Ascending aorta (tissue), 2 donors: ENCODE data around the gene ARHGAP9. TPM values are rescaled to one million over a fixed set of nuclear protein-coding genes. Genes with fewer than 3 reads are reported as not detected.
"Not testable (repeated sequence)": the region's sequence is repeated elsewhere in the genome, so short reads cannot be mapped to it uniquely, and the experiment has no call there.

Experiments
- DNase-seq, 2 donors: peaks; one replicate each; pipeline ENCODE4 v3.0.0-alpha.2; 2019; ENCODE audit warnings: low spot score in 2 of 2
- H3K27ac ChIP-seq, 2 donors: fragments of 200-600 bp; sonication (generic); one replicate each; pipeline ENCODE4 v1.5.1; 2016 to 2017; ENCODE audit warnings: mild to moderate bottlenecking in 1 of 2
- H3K27me3 ChIP-seq: fragments of 200-600 bp; sonication (generic); one replicate; pipeline ENCODE4 v1.5.1; 2017
- H3K36me3 ChIP-seq, 2 donors: fragments of 200-600 bp; sonication (generic); one replicate each; pipeline ENCODE4 v1.5.1; 2016
- H3K4me1 ChIP-seq, 2 donors: fragments of 200-600 bp; sonication (generic); one replicate each; pipeline ENCODE4 v1.5.1; 2016 to 2017; ENCODE audit warnings: mild to moderate bottlenecking in 1 of 2
- H3K4me3 ChIP-seq, 2 donors: fragments of 200-600 bp; sonication (generic); one replicate each; pipeline ENCODE4 v1.5.1; 2016 to 2017; ENCODE audit warnings: mild to moderate bottlenecking in 1 of 2
- H3K9me3 ChIP-seq, 2 donors: fragments of 200-600 bp; sonication (generic); one replicate each; pipeline ENCODE4 v1.5.1; 2016
- CTCF ChIP-seq, 3 experiments: fragments of 200-600 bp in 2 of 3; fragments of 450-650 bp in 1 of 3; sonication (generic) in 2 of 3; IDR thresholded peaks; one replicate each; pipeline ENCODE4 v1.5.1; 2016 to 2019; ENCODE audit warnings: antibody characterized with exemption in 3 of 3, mild to moderate bottlenecking in 1 of 3, moderate library complexity in 1 of 3
- intact Hi-C: fragments of 100-400 bp; cut with DNase I; formaldehyde crosslinking; loops from one replicate; pipeline ENCODE4 v1.15.1; 2023
- total RNA-seq: library from RNA; depleted of rRNA; stranded (reverse); fragments of >200 nt; gene quantifications from one replicate; pipeline ENCODE4 v1.1.0, GENCODE V29; 2016

Gene ARHGAP9
- total RNA-seq, 1 donor from 2014 or later = 21.6 TPM

- H3K4me1 ChIP-seq = peaks cover 1 to 5% of the 10 kb centered on the region in 2 donors
- H3K4me3 ChIP-seq = no peak overlapping the region
- H3K27me3 ChIP-seq = no peaks in the 10 kb centered on the region
- TF ChIP-seq CTCF (IDR thresholded peaks at IDR 0.05) = no peak
- intact Hi-C loops = no loop called here
- no peak overlapping the region for H3K27ac ChIP-seq
- peaks cover 72 to 82% of the 10 kb centered on the region in 2 donors for H3K36me3 ChIP-seq
- DNase-seq = no peak
- no peaks in the 10 kb centered on the region for H3K9me3 ChIP-seq
Observed at GRCh38 chr12:57512665-57513064, 33.0 kb upstream of the ARHGAP9 start.

DNA sequence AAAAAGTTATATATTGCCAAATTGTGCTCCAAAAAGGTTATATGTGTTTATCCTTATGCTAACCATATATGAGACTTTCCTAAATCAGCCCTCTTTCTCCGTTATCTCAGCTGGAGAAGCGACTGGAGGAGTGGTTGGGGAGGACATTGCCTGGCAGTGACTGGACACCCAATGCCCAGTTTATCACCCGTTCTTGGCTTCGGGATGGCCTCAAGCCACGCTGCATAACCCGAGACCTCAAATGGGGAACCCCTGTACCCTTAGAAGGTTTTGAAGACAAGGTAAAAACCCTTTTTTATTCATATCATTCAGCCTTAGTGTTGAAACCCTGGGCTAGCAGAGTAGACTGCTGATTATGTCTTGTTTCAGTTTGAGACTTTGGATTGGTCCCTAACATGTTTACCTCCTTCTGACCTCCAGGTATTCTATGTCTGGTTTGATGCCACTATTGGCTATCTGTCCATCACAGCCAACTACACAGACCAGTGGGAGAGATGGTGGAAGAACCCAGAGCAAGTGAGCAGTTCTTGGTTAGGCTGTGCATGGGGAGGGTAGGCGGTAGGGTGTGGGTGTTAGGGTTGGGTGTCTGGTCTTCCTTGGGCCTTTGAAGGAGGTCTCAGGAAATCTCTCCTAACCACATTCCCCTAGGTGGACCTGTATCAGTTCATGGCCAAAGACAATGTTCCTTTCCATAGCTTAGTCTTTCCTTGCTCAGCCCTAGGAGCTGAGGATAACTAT, 32.1 kb upstream of the ARHGAP9 start:
- DNase-seq = no peak
- TF ChIP-seq CTCF (IDR thresholded peaks at IDR 0.05) = no peak
- Histone ChIP-seq H3K4me3 (no peak overlapping the region), H3K36me3 (peaks cover 66 to 74% of the 10 kb centered on the region in 2 donors), H3K9me3 (no peaks in the 10 kb centered on the region), H3K27ac (no peak overlapping the region), H3K4me1 (no peaks in the 10 kb centered on the region), H3K27me3 (no peaks in the 10 kb centered on the region)
- intact Hi-C loops = no loop called here

GRCh38 chr12:57511161-57511560, 31.5 kb upstream of the ARHGAP9 start:
- H3K36me3 ChIP-seq = peaks cover 65 to 73% of the 10 kb centered on the region in 2 donors
- no peak overlapping the region for H3K27ac ChIP-seq
- intact Hi-C loops = no loop called here
- H3K4me1 ChIP-seq = no peaks in the 10 kb centered on the region
- H3K4me3 ChIP-seq = no peak overlapping the region
- H3K27me3 ChIP-seq = no peaks in the 10 kb centered on the region
- DNase-seq = no peak
- TF ChIP-seq CTCF (IDR thresholded peaks at IDR 0.05) = no peak
- H3K9me3 ChIP-seq = no peaks in the 10 kb centered on the region

DNA sequence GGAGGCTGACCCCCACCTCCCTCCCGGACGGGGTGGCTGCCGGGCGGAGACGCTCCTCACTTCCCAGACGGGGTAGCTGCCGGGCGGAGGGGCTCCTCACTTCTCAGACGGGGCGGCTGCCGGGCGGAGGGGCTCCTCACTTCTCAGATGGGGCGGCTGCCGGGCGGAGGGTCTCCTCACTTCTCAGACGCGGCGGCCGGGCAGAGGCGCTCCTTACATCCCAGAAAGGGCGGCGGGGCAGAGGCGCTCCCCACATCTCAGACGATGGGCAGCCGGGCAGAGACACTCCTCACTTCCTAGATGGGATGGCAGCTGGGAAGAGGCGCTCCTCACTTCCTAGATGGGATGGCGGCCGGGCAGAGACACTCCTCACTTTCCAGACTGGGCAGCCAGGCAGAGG, 28.1 kb upstream of the ARHGAP9 start:
- H3K36me3 ChIP-seq = peaks cover 64 to 71% of the 10 kb centered on the region in 2 donors
- H3K27me3 ChIP-seq, DNase-seq, H3K9me3 ChIP-seq, H3K27ac ChIP-seq, H3K4me3 ChIP-seq, H3K4me1 ChIP-seq, intact Hi-C loops: not testable (repeated sequence)

- H3K4me3 ChIP-seq, DNase-seq, H3K27ac ChIP-seq, H3K27me3 ChIP-seq, H3K9me3 ChIP-seq, H3K4me1 ChIP-seq, intact Hi-C loops: not testable (repeated sequence)
- peaks cover 62 to 71% of the 10 kb centered on the region in 2 donors for H3K36me3 ChIP-seq
Observed at GRCh38 chr12:57506541-57506940, 26.9 kb upstream of the ARHGAP9 start.

- H3K36me3 ChIP-seq = peaks cover 76 to 88% of the 10 kb centered on the region in 2 donors
Observed at GRCh38 chr12:57502311-57502969, 22.8 kb upstream of the ARHGAP9 start.

DNA sequence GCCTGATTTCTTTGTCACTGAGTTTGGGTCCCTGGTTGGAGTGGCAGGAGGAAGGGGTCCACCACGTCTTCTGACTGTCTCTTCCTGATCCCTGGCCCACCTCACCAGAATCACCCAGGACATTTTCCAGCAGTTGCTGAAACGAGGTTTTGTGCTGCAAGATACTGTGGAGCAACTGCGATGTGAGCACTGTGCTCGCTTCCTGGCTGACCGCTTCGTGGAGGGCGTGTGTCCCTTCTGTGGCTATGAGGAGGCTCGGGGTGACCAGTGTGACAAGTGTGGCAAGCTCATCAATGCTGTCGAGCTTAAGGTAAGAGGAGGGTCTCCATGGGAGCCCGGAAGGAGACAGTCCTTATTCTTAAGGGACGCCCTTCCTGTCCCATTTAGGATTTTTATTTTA, 20.5 kb upstream of the ARHGAP9 start:
- no peaks in the 10 kb centered on the region for H3K9me3 ChIP-seq
- DNase-seq = no peak

More at GRCh38 chr12:57502311-57502969, 22.8 kb upstream of the ARHGAP9 start:
- H3K9me3 ChIP-seq, intact Hi-C loops, H3K27ac ChIP-seq, H3K27me3 ChIP-seq, H3K4me1 ChIP-seq, DNase-seq, H3K4me3 ChIP-seq: not testable (repeated sequence)

More for the DNA sequence above, 20.5 kb upstream of the ARHGAP9 start:
- no peak for TF ChIP-seq CTCF (IDR thresholded peaks at IDR 0.05)
- no peak overlapping the region for H3K27ac ChIP-seq
- no peaks in the 10 kb centered on the region for H3K27me3 ChIP-seq
- H3K4me1 ChIP-seq = no peaks in the 10 kb centered on the region
- intact Hi-C loops = no loop called here
- H3K4me3 ChIP-seq = no peak overlapping the region
- peaks cover 66 to 92% of the 10 kb centered on the region in 2 donors for H3K36me3 ChIP-seq
